Keratinocyte (primary cell): ENCODE data around the gene TCF20. TPM values are rescaled to one million over a fixed set of nuclear protein-coding genes. Genes with fewer than 3 reads are reported as not detected.

Source experiments
- DNase-seq: peaks from one replicate; pipeline ENCODE4 v3.0.0-alpha.2; 2011; ENCODE audit warnings: low read depth, missing footprints, low spot score
- FAIRE-seq: peaks from 2 replicates; lab custom pipeline; 2011; peaks lifted over from hg19 to GRCh38; lab: Jason Lieb, UNC
- H2AFZ ChIP-seq: 2 replicates; pipeline ENCODE4 v1.6.0; 2012; ENCODE audit warnings: low read length, control low read depth, inconsistent platforms; ENCODE audit not compliant: control insufficient read depth
- H3K27ac ChIP-seq: 2 replicates; pipeline ENCODE4 v1.5.1; 2011; ENCODE audit warnings: low read length; ENCODE audit not compliant: control insufficient read depth, insufficient read depth
- H3K27me3 ChIP-seq: 3 replicates; pipeline ENCODE4 v1.6.0; 2011; ENCODE audit warnings: low read length; ENCODE audit not compliant: control insufficient read depth, insufficient read depth; ENCODE audit errors: extremely low read depth
- H3K36me3 ChIP-seq, 2 experiments: 2 replicates in 1 of 2; 3 replicates in 1 of 2; pipeline ENCODE4 v1.5.1; 2011; ENCODE audit warnings: low read length in 2 of 2, mild to moderate bottlenecking in 1 of 2; ENCODE audit not compliant: control insufficient read depth in 2 of 2, insufficient read depth in 2 of 2; ENCODE audit errors: extremely low read depth in 1 of 2
- H3K4me1 ChIP-seq: 3 replicates; pipeline ENCODE4 v1.5.1; 2011; ENCODE audit warnings: low read length; ENCODE audit not compliant: control insufficient read depth, insufficient read depth; ENCODE audit errors: extremely low read depth
- H3K4me2 ChIP-seq: 3 replicates; pipeline ENCODE4 v1.6.0; 2011; ENCODE audit warnings: low read depth, low read length; ENCODE audit not compliant: control insufficient read depth, insufficient read depth; ENCODE audit errors: extremely low read depth
- H3K4me3 ChIP-seq, 3 experiments: fragments of 200-600 bp in 1 of 3; sonication (generic) in 1 of 3; 2 replicates in 2 of 3; 3 replicates in 1 of 3; pipeline ENCODE4 v1.5.1; 2011 to 2016; ENCODE audit warnings: low read length in 3 of 3, mild to moderate bottlenecking in 3 of 3, control low read depth in 2 of 3, inconsistent platforms in 1 of 3, low read depth in 1 of 3, mixed read lengths in 1 of 3, mixed run types in 1 of 3, moderate library complexity in 1 of 3; ENCODE audit not compliant: control insufficient read depth in 2 of 3, insufficient read depth in 2 of 3; ENCODE audit errors: extremely low read depth in 1 of 3
- H3K79me2 ChIP-seq: 2 replicates; pipeline ENCODE4 v1.6.0; 2012; ENCODE audit warnings: low read length; ENCODE audit not compliant: control insufficient read depth, insufficient read depth
- H3K9ac ChIP-seq: 3 replicates; pipeline ENCODE4 v1.6.0; 2011; ENCODE audit warnings: low read length; ENCODE audit not compliant: control insufficient read depth, insufficient read depth; ENCODE audit errors: extremely low read depth
- H3K9me1 ChIP-seq: 3 replicates; pipeline ENCODE4 v1.6.0; 2011; ENCODE audit warnings: low read length; ENCODE audit not compliant: control insufficient read depth, insufficient read depth; ENCODE audit errors: extremely low read depth
- H3K9me3 ChIP-seq: 2 replicates; pipeline ENCODE4 v1.5.1; 2012; ENCODE audit warnings: low read depth, low read length; ENCODE audit not compliant: control insufficient read depth
- H4K20me1 ChIP-seq: 3 replicates; pipeline ENCODE4 v1.6.0; 2011; ENCODE audit warnings: low read length; ENCODE audit not compliant: control insufficient read depth, insufficient read depth; ENCODE audit errors: extremely low read depth
- EZH2 ChIP-seq: IDR thresholded peaks from one replicate; pipeline ENCODE4 v1.6.1; 2012; ENCODE audit warnings: inconsistent platforms, mild to moderate bottlenecking, low read length, moderate library complexity
- dilution Hi-C: fragments of 300-500 bp; cut with MboI; formaldehyde crosslinking; loops from one replicate; pipeline ENCODE4 v1.7.0; 2020; ENCODE audit warnings: low sequenced_read_pairs; ENCODE audit not compliant: extremely low pct_ligation_motif_present
- polyA plus RNA-seq, 5 experiments: library from polyadenylated mRNA; depleted of rRNA in 3 of 5; stranded (reverse) in 3 of 5; stranded (forward) in 1 of 5; unstranded in 1 of 5; fragments of >200 nt; gene quantifications; 1 replicate in 1 of 5; 2 replicates in 3 of 5; 3 replicates in 1 of 5; pipeline versions ENCODE4 v1.2.1 to v1.2.3, GENCODE V29; 2011 to 2012; ENCODE audit warnings: missing spikeins in 2 of 5, low read depth in 1 of 5, low replicate concordance in 1 of 5
- TF ChIP-seq, protein P1 (sequence below), 3 experiments: IDR thresholded peaks in 1 of 3; conservative IDR thresholded peaks in 1 of 3; optimal IDR thresholded peaks in 1 of 3; 2 replicates in 2 of 3; 3 replicates in 1 of 3; pipeline versions ENCODE3 to v1.5.1; 2011; ENCODE audit warnings: low read length in 3 of 3, mild to moderate bottlenecking in 3 of 3, moderate library complexity in 2 of 3, control low read depth in 1 of 3, inconsistent platforms in 1 of 3; ENCODE audit not compliant: insufficient read depth in 2 of 3; ENCODE audit errors: extremely low read depth in 1 of 3

The TCF20 gene
- polyA plus RNA-seq, 1 donor (not counting 4 experiments of a cell fraction or from before 2014, with no cell fraction given): 23.9 TPM

DNA sequence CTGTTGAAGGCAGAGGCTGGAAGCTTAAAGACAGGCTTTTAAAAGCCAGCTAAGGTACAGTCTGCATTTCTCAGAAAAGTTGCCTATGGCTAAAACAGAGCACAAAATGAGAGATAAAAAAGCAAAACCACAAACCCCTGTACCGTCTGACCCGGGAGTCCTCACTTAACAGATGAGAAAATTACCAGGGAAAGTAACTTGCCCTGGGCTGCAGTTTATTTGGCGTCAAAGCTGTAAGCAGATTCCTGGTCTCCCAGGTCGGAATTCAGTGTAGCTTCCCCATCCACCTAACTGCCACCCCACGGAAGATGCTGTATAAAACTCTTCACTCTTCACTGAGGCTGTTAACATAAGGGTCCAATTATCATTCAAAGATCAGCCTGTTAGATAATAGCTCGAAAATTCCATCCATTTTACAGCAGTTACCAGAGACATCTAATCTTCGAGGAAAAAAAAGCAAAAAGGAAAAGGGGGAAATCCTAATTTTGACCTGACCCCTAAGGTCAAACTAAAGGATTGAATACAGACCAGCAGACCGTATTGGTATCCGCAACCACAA is 1.5 kb downstream of the TCF20 start:
- H3K4me2 ChIP-seq: peak overlapping the region; percentile 98
- H3K27ac ChIP-seq: peak overlapping the region; percentile 79

DNA sequence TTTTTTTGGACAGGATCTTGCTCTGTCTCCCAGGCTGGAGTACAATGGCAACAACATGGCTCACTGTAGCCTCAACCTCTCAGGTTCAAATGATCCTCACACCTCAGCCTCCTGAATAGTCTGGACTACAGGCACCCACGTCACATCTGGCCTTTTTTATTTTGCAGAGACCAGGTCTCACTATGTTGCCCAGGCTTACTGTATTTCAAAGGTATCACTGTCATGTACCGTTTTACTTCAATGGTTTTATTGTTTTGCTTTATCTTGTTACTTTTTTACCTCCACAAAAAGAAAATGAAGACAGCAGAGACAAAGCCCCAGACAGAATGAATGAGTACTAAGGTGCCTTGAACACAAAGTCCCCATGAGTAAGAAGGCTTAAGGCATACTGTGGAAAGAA is 5.1 kb downstream of the TCF20 start:
- peaks cover 11% of the 10 kb centered on the region for H3K4me1 ChIP-seq
- H3K27ac ChIP-seq: no peak overlapping the region
- H3K4me2 ChIP-seq: no peak overlapping the region

More for the DNA sequence above, 1.5 kb downstream of the TCF20 start:
- no peak for DNase-seq
- FAIRE-seq: peak; percentile 43
- Histone ChIP-seq H3K9me3 (no peaks in the 10 kb centered on the region), H2AFZ (no peak overlapping the region), H3K9me1 (peaks cover 6% of the 10 kb centered on the region), H3K4me3 (peak overlapping the region; percentile 80 to 90 (median 83)), H3K4me1 (peaks cover 25% of the 10 kb centered on the region), H4K20me1 (peaks cover 28% of the 10 kb centered on the region), H3K36me3 (no peaks in the 10 kb centered on the region), H3K9ac (peak overlapping the region; percentile 91), H3K27me3 (no peaks in the 10 kb centered on the region), H3K79me2 (peaks cover 63% of the 10 kb centered on the region)
- TF ChIP-seq, protein P1, sequence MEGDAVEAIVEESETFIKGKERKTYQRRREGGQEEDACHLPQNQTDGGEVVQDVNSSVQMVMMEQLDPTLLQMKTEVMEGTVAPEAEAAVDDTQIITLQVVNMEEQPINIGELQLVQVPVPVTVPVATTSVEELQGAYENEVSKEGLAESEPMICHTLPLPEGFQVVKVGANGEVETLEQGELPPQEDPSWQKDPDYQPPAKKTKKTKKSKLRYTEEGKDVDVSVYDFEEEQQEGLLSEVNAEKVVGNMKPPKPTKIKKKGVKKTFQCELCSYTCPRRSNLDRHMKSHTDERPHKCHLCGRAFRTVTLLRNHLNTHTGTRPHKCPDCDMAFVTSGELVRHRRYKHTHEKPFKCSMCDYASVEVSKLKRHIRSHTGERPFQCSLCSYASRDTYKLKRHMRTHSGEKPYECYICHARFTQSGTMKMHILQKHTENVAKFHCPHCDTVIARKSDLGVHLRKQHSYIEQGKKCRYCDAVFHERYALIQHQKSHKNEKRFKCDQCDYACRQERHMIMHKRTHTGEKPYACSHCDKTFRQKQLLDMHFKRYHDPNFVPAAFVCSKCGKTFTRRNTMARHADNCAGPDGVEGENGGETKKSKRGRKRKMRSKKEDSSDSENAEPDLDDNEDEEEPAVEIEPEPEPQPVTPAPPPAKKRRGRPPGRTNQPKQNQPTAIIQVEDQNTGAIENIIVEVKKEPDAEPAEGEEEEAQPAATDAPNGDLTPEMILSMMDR (optimal IDR thresholded peaks at IDR 0.05 in 1 of 3, IDR thresholded peaks at IDR 0.05 in 1 of 3, conservative IDR thresholded peaks at IDR 0.05 in 1 of 3; ENCODE audit: extremely low read depth in 1 of 3, insufficient read depth in 2 of 3, low read length in 3 of 3): no peak
- dilution Hi-C loops: no loop called here

More for the DNA sequence above, 5.1 kb downstream of the TCF20 start:
- Histone ChIP-seq H4K20me1 (peaks cover 47% of the 10 kb centered on the region), H2AFZ (no peak overlapping the region), H3K27me3 (no peaks in the 10 kb centered on the region), H3K79me2 (peaks cover 94% of the 10 kb centered on the region), H3K36me3 (no peaks in the 10 kb centered on the region), H3K9me3 (no peaks in the 10 kb centered on the region), H3K4me3 (no peak overlapping the region), H3K9me1 (peaks cover 3% of the 10 kb centered on the region), H3K9ac (no peak overlapping the region)
- dilution Hi-C loops: no loop called here
- FAIRE-seq (no peak), DNase-seq (no peak)
- TF ChIP-seq EZH2: no peak
- TF ChIP-seq, protein P1 (optimal IDR thresholded peaks at IDR 0.05 in 1 of 3, IDR thresholded peaks at IDR 0.05 in 1 of 3, conservative IDR thresholded peaks at IDR 0.05 in 1 of 3; ENCODE audit: extremely low read depth in 1 of 3, insufficient read depth in 2 of 3, low read length in 3 of 3): no peak
